Ovary (tissue), 3 donors: ENCODE data around the gene RCN1.

ENCODE experiments used
- CTCF ChIP-seq, 3 donors: fragments of 450-650 bp in 2 of 3; fragments of 200-600 bp in 1 of 3; IDR thresholded peaks; one replicate each; pipeline versions ENCODE4 v1.5.1 to v1.8.0; 2016 to 2022; ENCODE audit warnings: antibody characterized with exemption in 3 of 3, mild to moderate bottlenecking in 1 of 3
- EP300 ChIP-seq: sonication (generic); formaldehyde crosslinking; IDR thresholded peaks from one replicate; pipeline ENCODE4 v1.6.1; 2017; ENCODE audit warnings: antibody characterized with exemption
- donor health status: DM: no; HTN: no; CAD: no.

- TF ChIP-seq EP300 (no peak), CTCF (IDR thresholded peaks at IDR 0.05) (no peak)
These were observed 54.4 kb downstream of the RCN1 start for GRCh38 chr11:32145282-32145681.
